NCI-H2227 treated with DMSO at 0.1 percent for 48 hours (cell line): ENCODE data around the gene DLGAP1.

Experiments
- DNase-seq: peaks from one replicate; lab custom pipeline; 2025; lab: John Stamatoyannopoulos, UW

Gene DLGAP1

GRCh38 chr18:3993941-3994687 lies 461.0 kb downstream of the DLGAP1 start:
- no peak for DNase-seq

DNA sequence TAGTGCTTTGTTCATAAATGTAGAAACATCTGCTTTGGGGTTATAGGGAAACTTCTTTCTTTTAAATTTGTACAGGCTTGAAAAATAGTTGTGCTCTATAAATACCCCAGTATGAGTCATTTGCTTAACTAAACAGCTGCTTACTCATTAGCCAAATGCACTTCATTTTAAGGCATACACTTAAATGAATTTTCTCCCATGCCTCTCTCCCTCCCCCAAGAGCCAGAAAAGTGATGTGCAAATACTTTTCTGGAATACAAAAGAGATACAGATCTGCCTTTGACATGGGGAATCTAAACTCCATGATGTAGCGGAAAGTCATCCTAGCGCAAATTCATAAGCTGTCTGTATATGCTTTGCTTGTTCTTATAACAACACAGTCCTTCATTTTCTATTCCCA lies 469.4 kb downstream of the DLGAP1 start:
- no peak for DNase-seq

GRCh38 chr18:3985020-3985419 lies 470.1 kb downstream of the DLGAP1 start:
- no peak for DNase-seq

- DNase-seq = no peak
Observed at GRCh38 chr18:3984163-3984757, 470.8 kb downstream of the DLGAP1 start.

DNA sequence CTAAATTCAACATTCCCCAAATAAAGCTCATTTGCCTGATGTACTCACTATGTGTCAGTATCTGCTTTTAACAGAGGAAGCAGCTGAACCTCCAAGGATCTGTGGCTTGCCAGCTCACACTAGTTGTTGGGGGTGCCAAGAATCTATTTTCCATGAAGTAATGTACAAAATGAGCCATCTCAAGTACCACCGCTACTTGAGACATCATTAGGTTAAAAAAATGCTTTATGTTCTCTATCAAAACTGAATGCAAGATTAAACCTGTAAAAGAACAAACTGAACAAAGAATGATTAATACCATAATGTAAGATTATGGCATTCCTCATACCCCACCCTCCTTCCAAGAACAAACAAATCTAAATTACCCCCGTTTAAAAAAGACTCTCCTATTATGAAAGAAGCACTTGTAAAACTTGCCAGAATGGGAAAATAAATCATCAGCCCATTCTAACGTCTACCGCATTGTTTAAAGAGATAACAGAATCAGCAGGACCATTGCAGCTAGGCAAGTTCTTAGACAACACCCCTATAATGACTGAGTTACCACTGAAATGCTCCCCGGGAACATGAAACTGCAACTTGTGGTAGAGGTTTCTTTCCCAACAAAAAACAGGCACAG lies 471.6 kb downstream of the DLGAP1 start:
- DNase-seq = no peak

- no peak for DNase-seq
Observed at GRCh38 chr18:3982541-3982940, 472.6 kb downstream of the DLGAP1 start.

GRCh38 chr18:3979024-3979423 lies 476.1 kb downstream of the DLGAP1 start:
- DNase-seq = no peak

DNA sequence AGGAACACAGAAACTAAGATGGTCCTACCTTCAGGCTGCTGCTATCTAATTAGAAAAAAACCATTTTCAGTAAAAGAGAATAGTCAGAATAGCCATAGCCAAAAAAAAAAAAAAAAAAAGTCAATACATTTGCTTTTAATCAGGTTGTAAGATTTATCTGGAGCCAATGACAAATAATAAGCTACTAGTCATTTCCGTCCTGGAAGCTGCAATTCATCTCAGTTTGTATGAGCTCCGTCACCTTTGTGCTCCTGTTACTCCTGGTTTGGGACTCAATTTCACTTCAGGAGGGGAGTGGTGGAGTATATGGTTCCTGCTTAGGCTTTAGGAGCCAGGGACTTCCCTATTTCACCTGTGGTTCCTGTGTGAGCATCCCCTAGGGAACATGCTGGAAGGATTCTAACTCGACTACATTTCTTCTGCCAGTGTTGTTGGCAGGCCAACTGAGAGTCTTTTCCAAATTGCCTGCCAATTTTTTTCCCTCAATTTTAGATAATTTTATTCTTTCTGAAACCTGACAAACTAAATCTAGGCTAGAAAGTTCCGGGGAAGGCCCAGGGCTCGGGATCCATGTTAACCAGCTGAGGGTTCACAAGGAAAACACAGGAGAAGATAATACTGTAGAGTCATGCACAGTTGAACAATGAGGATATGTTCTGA lies 481.8 kb downstream of the DLGAP1 start:
- no peak for DNase-seq

GRCh38 chr18:3972291-3972930 lies 482.7 kb downstream of the DLGAP1 start:
- DNase-seq = no peak

- DNase-seq = no peak
Observed at GRCh38 chr18:3970929-3971328, 484.2 kb downstream of the DLGAP1 start.

DNA sequence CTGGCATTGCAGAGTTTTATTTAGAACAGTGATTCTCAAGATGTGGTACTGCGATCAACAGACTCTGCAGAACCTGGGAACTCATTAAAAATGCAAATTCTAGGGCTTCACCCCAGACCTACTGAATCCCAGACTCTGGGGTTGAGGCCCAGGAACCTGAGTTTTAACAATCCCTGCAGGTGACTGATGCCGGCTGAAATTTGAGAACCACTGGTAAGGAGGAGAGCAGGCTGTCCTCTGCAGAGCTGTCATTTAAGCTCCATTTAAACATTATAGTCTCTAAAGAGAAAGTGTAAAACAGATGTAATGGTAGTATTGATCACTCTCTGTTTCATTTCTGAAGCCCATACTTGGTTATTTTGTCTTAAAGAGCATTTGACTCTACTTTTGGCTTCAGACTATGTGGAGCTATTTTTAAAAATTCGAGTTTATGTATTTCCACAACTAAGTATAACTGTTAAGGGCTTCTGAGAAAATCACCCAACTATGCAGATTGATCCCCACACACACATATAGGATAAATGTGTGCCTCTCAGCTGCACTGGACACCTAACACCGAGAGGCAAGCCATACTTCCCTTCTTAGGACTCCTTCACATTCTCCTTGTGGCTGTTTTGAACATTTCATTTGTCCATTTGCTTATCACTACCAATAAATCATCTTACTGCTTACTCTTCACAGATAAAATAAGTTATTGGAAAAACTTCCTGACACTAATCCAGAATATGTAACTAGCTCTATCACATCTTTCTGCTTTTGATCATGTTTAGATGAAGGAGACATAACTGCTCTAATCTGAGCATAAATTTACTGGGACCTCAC lies 487.5 kb downstream of the DLGAP1 start:
- DNase-seq = no peak

GRCh38 chr18:3966642-3967358 lies 488.3 kb downstream of the DLGAP1 start:
- no peak for DNase-seq

DNA sequence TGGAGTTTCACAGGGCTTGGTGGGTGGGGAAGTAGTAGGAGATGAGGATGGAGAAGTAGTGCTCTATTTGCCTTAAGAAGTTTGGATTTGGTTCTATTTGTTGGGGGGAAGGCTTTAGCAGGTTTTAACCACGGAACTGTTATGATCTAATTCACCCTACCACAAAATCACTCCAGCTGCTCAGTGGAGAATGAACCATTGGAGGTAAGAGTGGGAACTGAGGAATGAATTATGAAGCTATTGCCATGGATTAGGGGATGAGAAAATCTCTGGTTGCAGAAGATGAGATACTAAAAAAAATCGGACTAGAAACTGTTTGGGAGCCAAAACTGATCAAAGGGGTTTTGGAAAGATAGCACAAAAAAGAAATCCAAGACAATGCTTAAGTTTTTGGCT lies 488.9 kb downstream of the DLGAP1 start:
- no peak for DNase-seq

DNA sequence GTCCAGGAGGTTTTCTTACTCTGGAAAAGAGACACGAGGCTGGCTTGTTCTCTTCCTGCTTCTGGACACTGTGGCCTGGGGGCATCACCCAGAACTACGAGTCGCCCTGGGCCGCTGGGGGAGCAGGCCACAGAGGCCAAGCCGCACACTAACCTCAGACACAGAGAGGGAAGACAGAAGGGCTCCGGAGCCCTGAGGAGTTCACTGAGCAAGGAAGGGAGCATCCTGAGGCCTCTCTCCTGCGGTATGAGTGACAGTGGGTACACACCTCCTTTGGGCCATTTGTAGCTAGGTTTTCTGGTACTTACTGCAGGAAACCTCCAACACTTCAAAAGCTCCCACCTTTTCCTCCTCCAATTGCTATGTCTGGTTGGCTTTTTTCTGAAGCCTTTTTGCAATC lies 494.1 kb downstream of the DLGAP1 start:
- no peak for DNase-seq

DNA sequence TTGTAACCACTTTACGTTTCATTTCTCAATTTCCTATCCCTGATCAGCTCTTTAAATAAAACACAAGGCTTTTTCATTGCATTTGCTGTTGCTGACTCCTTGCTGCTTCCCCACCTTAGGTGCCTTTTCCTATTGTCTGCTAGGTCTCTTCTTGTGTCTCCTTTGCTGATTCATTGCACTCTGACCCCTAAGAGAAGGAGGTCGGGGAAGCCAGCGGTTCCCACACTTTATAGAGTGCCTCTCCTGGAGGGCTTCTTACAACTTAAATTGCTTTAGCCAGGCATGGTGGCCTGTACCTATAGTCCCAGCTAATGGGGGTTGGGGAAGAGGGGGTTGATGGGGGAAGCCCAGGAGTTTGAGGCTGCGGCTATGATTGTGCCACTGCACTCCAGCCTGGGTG lies 495.0 kb downstream of the DLGAP1 start:
- DNase-seq = no peak

DNA sequence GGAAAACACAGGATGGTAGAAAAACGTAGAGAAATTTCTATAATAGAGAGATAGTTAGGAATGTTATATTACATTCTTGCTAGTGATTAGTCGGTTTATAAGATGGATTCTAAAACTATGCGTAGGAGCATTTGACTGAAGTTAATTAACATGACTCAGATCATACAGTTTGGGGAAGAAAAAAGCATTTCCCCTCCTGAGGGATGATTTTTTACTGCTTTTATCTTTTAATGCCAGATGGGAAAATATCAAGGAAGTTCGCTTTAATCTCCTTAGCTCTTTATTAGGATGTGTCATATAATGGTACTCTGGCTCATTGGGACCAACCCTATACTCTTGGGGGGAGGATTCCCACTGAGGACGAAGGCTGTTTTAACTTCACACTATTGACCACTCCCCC lies 503.1 kb downstream of the DLGAP1 start:
- DNase-seq = no peak

DNA sequence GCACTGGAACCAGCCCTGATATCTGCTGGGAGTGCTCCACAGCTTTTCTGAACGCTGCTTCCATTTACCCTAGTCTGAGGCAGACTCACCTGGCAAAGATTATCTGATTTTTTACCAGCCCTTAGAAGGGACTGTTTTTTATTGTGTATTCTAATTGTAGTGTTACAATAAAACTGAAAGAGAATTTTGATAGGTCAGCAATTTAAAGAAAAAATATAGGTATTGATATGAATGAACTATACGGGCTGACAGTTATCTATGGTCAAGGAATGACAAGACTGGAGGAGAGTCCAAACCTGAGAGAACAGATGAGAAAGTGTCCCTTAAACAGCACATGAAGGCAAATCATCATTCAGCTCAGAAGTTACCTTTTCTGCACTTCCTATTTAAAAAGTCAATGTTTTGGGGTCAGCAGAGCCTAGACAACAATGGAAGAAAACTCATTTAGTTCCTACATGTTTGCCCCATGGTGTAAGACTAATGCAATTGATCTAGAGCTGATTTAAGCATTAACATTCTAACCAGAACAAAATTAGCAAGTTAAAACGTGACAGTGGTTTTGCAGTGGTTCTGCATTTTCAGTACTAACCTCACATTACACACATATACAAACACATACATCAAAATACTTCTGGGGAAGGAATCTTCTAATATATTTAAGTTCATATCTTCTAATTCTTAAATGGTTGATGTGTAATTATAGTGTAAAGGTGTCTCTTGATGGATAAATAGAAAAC lies 504.3 kb downstream of the DLGAP1 start:
- DNase-seq = no peak

- DNase-seq = no peak
Observed at GRCh38 chr18:3948958-3949357, 506.1 kb downstream of the DLGAP1 start.

DNA sequence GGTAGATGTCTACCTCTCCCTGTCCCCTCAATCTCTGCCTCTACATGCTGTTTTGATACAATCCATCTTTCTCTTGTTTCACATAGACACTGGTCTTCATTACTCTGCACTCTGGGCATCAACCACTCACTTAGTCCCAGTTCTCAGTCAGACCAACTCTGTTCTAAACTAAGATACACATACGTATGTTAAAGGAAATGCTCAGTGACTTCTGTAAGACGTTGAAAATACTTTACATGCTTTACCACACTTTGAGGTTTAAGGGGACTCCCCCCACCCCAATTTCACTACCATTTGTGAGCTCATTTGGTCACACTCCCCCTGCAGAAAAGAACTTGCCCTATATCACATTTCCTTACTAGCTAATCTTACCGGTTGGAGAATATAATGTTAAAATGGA lies 507.7 kb downstream of the DLGAP1 start:
- DNase-seq = no peak

- DNase-seq = no peak
Observed at GRCh38 chr18:3935305-3935704, 519.8 kb downstream of the DLGAP1 start.
